LNCAP (cell line): ENCODE results near the gene ABCC3.

Experiments used
- TF ChIP-seq, protein P1 (sequence below): fragments of 450-650 bp; IDR thresholded peaks from 2 replicates; pipeline ENCODE4 v1.5.1; 2017; ENCODE audit warnings: mild to moderate bottlenecking

ABCC3 gene

DNA sequence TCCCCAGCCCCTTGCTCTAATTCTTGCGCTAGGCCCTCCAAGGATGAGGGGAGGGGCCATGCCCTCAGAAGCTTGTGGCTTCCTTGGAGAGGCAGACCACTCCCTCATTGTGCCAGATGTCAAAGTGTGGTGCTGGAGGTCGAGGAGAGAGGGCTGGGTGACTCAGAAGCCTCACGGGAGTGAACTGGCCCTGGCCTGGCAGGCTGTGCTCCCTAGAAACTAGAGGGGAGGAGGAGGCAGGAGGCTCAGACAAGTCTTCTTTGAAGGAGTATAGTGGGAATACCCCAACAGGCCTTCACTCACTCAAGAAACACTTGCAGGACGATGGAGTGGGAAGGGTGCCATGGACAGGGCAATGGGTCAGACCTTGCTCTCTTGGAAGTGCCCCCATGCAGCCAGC is 54.6 kb downstream of the ABCC3 start:
- TF ChIP-seq, protein P1, sequence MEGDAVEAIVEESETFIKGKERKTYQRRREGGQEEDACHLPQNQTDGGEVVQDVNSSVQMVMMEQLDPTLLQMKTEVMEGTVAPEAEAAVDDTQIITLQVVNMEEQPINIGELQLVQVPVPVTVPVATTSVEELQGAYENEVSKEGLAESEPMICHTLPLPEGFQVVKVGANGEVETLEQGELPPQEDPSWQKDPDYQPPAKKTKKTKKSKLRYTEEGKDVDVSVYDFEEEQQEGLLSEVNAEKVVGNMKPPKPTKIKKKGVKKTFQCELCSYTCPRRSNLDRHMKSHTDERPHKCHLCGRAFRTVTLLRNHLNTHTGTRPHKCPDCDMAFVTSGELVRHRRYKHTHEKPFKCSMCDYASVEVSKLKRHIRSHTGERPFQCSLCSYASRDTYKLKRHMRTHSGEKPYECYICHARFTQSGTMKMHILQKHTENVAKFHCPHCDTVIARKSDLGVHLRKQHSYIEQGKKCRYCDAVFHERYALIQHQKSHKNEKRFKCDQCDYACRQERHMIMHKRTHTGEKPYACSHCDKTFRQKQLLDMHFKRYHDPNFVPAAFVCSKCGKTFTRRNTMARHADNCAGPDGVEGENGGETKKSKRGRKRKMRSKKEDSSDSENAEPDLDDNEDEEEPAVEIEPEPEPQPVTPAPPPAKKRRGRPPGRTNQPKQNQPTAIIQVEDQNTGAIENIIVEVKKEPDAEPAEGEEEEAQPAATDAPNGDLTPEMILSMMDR, result no peak

DNA sequence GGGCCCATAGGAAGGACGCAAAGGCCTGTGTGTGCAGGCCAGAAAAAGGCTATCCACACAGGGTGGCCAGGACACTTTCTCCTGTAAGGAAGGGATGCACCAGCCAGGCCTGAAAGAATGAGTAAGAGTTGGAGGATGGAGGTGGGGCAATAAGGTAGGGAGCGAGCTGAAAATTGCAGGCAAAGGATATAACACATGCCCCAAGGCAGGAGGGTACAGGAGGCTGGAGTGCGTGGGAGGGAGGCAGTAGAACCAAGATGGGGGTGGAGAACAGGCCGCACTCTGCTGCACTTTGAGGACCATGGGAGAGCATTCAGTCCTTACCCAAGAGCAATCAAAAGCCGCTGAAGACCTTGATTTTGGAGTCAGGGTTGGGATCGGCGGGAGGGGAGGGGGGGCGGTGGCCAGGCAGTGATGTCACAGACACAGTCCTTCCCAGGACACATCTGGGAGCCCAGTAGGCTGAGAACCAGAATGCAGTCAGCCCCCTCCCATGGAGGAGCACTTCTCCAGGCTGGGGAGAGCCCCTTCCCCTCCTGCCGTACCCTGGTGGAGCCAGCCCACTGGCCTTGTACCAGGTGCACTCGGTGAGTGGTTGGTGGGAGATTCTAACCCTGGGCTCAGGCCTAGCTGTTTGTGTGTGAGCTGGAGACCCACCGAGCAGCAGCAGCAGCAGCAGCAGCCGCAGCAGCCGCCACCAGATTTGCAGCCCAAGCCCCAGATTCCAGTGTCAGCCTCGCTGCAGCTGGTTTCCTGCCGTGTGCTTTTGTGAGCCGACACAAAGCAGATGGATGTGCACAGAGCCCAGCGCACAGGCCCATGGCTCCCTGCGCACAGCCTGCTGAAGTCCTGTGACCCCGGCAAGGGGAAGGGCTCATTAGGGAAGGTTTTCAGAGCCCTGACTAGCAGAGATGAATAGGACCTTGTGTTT is 55.5 kb downstream of the ABCC3 start:
- TF ChIP-seq, protein P1, result no peak

DNA sequence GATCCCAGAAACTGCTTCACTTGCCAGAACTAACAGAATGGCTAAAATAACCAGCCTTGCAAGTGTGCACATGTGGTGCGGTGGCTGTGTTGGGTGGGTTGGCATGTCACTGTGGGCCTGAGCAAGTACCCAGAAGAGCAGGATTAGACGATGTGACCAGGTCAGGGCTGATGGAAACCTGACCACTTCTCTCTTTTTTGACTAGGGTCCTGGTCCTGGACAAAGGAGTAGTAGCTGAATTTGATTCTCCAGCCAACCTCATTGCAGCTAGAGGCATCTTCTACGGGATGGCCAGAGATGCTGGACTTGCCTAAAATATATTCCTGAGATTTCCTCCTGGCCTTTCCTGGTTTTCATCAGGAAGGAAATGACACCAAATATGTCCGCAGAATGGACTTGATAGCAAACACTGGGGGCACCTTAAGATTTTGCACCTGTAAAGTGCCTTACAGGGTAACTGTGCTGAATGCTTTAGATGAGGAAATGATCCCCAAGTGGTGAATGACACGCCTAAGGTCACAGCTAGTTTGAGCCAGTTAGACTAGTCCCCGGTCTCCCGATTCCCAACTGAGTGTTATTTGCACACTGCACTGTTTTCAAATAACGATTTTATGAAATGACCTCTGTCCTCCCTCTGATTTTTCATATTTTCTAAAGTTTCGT is 56.3 kb downstream of the ABCC3 start:
- TF ChIP-seq, protein P1, result no peak

DNA sequence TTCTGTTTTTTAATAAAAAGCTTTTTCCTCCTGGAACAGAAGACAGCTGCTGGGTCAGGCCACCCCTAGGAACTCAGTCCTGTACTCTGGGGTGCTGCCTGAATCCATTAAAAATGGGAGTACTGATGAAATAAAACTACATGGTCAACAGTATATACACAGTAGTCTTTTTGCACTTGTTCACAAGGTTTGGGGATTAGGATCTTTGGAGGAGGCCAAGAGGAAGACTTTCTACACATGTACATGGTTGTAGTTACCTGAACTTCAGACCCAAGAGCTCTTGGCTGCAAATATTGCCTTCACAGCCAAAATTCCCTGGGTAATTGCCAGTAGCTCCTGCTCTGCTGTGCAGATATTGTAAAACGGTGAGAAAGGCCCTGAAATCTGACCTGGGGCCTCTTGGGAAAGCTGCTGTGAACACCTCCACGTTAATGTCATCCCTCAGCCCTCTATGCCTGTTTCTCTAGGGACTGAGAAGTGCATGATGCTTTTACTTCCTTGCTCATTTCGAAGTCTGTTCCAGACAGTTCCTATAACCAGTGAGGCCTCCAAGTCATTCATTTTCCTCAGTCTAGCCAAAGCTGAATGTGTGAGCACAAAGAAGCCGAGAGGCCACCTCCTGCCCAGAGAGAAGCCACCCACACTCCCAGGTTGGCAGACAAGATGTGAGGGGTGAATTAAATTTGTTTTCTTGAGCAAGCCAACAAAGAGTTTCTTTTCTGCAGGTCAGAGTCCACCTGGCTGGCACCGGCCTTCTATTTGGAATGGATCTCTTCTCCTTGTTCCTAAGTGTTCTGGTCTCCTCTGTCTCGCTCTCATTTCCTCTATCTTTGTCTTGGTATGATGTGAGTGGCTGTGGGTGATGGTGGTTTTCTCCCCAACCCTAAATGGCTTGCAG is 57.1 kb downstream of the ABCC3 start:
- TF ChIP-seq, protein P1, result no peak

DNA sequence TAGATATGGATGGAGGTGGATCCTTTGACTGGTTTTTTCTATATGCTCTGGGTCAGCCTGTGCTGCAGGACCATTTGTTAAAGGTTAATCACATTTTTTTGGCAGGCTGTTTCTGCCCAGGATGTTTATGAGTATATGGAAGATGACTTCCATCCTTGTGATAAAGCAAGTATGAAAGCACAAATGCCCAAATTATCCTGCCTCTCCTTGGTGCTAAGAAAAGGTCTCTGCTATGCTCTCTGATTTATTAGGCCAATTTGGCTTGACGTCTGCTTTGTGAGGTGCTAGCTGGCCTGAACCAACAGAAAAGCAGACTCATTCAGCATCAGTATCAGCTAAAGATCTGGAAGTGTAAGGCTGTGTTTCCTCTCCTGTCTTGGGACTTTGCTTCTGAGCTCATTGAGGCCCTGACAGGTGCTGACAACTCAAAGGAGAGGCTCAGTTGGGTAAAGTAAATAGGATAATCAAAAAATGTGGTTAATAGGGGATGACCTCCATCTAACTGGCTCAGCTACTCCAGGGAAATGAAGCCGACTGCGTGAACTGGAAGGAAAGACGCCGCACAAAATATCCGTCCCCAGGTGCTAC is 57.9 kb downstream of the ABCC3 start:
- TF ChIP-seq, protein P1, result no peak

DNA sequence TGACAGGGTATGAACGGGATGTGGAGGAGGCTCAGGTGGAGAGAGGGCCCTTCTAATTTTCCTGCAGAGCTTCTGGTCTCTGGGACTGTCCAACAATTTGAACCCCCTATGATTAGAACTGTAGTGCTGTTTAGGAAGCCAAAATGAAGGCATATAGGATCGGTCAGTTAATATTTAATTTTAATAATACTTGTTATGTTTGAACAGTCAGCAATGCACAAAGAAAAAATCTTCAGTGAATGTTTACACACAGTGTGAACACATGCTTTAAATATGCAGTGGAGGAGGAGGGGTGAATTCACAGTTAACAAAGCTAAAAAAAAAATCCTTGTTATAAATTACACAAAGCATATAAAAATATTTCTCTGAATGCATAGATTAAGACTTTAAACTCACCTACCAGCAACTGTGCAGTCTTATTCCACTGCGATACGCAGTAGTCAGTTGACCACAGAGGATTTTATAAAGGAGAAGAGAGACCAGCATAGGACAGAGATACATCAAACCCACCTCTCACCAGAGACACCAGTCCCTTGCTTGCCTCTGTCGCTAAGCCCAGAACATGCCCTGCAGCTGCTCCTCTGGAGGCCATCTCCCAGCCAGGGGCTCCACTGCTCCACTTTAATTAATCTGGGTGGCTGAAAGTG is 58.5 kb downstream of the ABCC3 start:
- TF ChIP-seq, protein P1, result no peak
